SK-N-MC (cell line): Measurements from ENCODE around the gene OBSCN.

Experiments used
- DNase-seq: peaks from one replicate; pipeline ENCODE4 v3.0.0-alpha.2; 2011; ENCODE audit warnings: low read depth, low spot score
- H3K27ac ChIP-seq: fragments of 200-600 bp; sonication (generic); 2 replicates; pipeline ENCODE4 v1.5.1; 2016; ENCODE audit warnings: mixed run types
- H3K36me3 ChIP-seq: fragments of 200-600 bp; sonication (generic); 2 replicates; pipeline ENCODE4 v1.6.1; 2017; ENCODE audit warnings: antibody characterized with exemption, low read length, mixed read lengths; ENCODE audit not compliant: insufficient read depth
- H3K4me3 ChIP-seq: fragments of 200-600 bp; sonication (generic); 2 replicates; pipeline ENCODE4 v1.5.1; 2016
- H3K9ac ChIP-seq: fragments of 200-600 bp; sonication (generic); 2 replicates; pipeline ENCODE4 v1.8.0; 2017; ENCODE audit warnings: mixed run types, mixed read lengths; ENCODE audit not compliant: insufficient read length
- H3K9me3 ChIP-seq: fragments of 200-600 bp; sonication (generic); 2 replicates; pipeline ENCODE4 v1.6.1; 2017; ENCODE audit warnings: low read depth, mild to moderate bottlenecking, antibody characterized with exemption, low read length, moderate library complexity, mixed read lengths
- EZH2 ChIP-seq: fragments of 200-600 bp; sonication (generic); IDR thresholded peaks from one replicate; pipeline ENCODE4 v1.6.1; 2017; ENCODE audit warnings: antibody characterized with exemption
- FOXP2 ChIP-seq: optimal IDR thresholded peaks from 2 replicates; pipeline ENCODE3; 2011; ENCODE audit warnings: mild to moderate bottlenecking, moderate library complexity; ENCODE audit not compliant: insufficient read depth; ENCODE audit errors: extremely low read length, control extremely low read depth
- POLR2AphosphoS5 ChIP-seq: IDR thresholded peaks from 2 replicates; pipeline ENCODE4 v1.6.1; 2012; ENCODE audit warnings: mild to moderate bottlenecking, low read depth, low read length, borderline replicate concordance

OBSCN gene

DNA sequence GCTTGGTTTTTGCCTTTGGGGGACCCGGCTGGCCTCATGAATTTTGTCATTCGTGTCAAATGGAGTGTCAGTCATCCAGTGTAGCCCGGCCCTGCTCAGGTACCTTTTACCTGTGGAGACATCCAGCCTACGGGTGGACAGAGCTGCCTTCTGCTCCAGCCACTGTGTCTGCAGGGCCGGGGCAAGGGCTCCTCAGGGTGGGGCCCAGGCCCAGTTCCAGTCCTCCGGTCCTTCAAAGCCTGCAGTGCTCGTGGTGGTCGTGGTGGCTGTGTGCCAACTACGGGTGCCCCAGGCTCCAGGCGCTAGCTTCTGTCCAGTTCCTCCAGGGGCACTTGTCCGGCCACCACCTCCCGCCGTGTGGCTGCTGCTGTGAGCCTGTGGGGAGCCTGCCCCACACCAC is 144.0 kb downstream of the OBSCN start:
- H3K9ac ChIP-seq: no peak overlapping the region
- no peaks in the 10 kb centered on the region for H3K36me3 ChIP-seq
- no peak for TF ChIP-seq FOXP2
- no peak for TF ChIP-seq POLR2AphosphoS5
- TF ChIP-seq EZH2: no peak
- H3K4me3 ChIP-seq: no peak overlapping the region
- H3K9me3 ChIP-seq: no peaks in the 10 kb centered on the region
- DNase-seq: no peak
- no peak overlapping the region for H3K27ac ChIP-seq

DNA sequence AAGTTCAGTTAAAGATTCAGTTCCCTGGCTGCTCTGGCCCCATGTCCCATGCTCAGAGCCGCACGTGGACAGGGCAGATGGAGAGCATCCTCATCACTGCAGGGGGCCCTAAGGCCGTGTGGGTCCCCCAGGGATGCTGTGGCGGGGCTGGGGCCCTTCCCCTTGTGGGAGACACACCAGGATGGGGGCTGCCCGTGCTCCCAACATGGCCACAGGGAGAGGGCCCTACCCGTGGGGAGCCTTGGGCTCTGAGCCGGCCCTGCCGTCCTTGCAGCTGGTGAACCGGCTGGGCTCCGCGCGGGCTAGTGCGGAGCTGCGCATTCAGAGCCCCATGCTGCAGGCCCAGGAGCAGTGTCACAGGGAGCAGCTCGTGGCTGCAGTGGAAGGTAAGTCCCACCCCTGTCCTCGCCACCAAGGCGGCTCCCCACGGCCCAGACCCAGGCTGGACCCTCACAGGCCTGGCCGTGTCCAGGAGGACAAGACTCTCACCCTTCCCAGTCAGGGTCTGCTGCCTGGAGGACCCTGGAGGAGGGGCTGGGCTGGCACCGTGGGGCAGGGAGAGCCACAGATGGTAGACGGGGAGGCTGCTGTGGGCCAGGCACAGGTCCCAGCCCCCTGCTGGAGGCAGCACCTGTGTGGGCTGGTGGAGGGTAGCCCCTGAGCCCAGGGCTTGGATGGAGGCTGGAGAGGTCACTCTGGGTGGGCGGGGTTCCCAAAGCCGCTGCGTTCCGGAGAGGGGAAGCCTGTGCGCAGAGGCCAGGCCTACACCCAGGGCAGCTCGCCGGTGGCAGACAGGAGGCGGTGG is 145.0 kb downstream of the OBSCN start:
- H3K9me3 ChIP-seq: no peaks in the 10 kb centered on the region
- TF ChIP-seq FOXP2 (no peak), EZH2 (no peak), POLR2AphosphoS5 (no peak)
- H3K4me3 ChIP-seq: no peak overlapping the region
- no peak for DNase-seq
- H3K9ac ChIP-seq: no peak overlapping the region
- H3K36me3 ChIP-seq: no peaks in the 10 kb centered on the region
- H3K27ac ChIP-seq: no peak overlapping the region

DNA sequence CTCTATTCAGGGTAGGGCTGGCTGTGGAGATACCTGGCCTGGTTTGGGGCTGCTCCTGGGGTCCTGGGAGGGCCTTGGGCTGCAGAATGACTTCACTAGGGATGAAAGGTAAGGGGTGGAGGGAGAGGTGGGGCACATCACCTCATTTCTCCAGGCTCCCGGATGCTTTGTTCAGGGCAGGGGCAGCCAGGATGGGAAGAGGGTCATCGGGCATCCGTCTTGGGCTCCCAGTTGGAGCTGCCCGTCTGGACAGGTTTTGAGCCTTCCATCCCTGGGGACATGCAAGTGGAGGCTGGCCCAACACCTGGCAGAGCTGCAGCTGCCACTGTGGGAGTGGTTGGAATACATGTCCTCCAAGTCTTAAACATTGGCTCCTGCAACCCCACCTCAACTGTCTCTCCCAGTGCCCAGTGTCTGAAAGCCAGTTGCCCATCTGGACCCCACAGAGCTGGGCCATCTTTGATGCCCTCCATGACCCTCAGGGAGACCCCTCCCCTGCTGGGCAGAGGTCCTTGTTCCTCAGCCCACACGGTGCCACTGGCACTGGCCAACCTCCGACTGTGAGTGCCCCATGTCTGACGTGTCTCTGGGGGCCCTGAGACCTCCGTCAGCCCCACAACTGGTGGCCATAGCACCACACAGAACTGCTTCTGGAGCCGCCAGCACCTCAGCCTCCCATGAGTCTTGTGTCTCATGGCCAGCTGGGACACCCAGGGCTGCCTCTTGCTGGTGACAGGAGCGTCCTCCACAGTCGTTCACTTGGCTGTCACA is 145.9 kb downstream of the OBSCN start:
- no peaks in the 10 kb centered on the region for H3K9me3 ChIP-seq
- no peak for DNase-seq
- no peak for TF ChIP-seq FOXP2

DNA sequence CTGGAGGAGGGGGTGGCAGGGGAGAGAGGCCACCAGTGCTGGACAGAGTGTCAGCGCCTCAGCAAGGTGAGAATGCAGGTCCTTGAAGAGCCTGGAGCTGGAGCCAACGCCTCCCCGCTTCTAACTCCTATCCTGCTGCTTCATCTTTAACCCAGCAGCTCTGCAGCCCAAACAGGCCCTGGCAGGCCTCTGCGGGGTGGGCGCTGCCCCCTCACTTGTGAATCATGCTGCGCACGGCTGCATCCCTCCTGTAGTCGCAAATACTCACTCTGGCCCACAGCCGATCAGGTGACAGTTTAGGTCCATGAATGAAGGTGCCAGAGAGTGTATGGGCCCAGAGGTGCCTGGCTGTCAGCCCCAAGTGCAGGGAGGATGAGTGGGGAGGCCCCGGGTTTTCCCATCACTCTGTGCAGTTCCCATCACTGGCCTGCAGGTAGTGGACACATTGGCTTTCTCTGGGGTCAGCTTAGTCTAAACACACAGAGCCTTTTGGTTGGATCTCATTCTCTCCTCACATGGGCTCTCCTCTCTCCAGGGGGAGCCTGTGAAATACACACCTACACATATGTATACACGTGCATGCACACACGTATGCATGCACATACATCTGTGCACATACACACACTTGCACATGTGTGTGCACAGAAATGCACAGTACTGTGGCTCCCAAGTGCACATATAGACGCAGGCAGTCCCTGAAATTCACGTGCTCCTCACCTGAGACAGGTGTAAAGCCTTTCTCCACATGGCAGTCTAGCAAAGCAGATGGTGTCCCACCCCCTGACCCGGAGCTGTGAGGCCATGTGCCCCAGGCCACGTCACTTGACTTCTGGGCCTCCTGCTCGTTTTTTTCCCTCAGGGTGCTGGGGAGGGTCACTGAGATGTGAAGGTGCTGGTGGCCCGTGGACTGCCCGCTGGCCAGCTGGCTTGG is 146.8 kb downstream of the OBSCN start:
- DNase-seq: no peak
- Histone ChIP-seq H3K4me3 (no peak overlapping the region), H3K9ac (no peak overlapping the region), H3K36me3 (no peaks in the 10 kb centered on the region), H3K9me3 (no peaks in the 10 kb centered on the region), H3K27ac (no peak overlapping the region)
- TF ChIP-seq EZH2 (no peak), FOXP2 (no peak), POLR2AphosphoS5 (no peak)

More for the DNA sequence above, 145.9 kb downstream of the OBSCN start:
- Histone ChIP-seq H3K9ac (no peak overlapping the region), H3K36me3 (no peaks in the 10 kb centered on the region), H3K4me3 (no peak overlapping the region), H3K27ac (no peak overlapping the region)

DNA sequence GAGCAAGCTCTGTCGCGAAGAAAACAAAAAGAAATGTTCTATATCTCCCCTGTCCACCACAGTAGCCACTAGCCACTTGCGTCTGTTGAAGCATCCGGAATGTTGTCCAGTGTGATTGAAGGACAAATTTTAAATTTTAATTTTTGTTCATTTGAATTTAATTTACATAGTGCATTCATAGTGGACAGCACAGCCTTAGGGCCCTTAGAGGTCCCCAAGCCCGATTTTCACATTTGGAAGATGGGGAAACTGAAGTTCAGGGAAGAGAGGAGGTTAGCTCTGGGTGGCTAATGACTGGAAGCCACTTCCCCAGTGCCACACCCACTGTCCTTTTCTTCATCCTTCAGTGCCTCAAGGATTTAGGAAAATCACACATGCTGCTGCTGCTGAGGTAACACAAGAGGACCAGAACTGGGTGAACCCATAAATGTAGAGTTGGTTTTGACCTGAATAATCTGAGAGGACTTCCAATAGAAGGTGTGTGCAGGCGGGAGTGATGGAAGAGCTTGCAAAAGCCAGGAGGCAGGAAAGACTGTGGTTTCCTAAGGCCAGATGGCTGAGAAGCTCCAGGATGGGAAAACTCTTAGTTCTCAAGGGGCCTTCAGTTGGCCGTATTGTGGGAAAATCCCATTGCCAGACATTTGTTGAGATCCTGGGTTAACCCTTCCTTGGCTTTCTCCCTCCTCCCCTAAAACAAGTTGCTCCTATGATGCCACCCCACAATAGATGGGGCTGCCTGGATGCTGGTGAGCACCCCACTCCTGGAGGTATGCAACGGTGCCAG is 149.2 kb downstream of the OBSCN start:
- H3K9ac ChIP-seq: no peak overlapping the region
- no peak overlapping the region for H3K27ac ChIP-seq
- H3K4me3 ChIP-seq: no peak overlapping the region
- H3K36me3 ChIP-seq: no peaks in the 10 kb centered on the region
- H3K9me3 ChIP-seq: no peaks in the 10 kb centered on the region
- DNase-seq: no peak
- TF ChIP-seq FOXP2 (no peak), EZH2 (no peak), POLR2AphosphoS5 (no peak)

DNA sequence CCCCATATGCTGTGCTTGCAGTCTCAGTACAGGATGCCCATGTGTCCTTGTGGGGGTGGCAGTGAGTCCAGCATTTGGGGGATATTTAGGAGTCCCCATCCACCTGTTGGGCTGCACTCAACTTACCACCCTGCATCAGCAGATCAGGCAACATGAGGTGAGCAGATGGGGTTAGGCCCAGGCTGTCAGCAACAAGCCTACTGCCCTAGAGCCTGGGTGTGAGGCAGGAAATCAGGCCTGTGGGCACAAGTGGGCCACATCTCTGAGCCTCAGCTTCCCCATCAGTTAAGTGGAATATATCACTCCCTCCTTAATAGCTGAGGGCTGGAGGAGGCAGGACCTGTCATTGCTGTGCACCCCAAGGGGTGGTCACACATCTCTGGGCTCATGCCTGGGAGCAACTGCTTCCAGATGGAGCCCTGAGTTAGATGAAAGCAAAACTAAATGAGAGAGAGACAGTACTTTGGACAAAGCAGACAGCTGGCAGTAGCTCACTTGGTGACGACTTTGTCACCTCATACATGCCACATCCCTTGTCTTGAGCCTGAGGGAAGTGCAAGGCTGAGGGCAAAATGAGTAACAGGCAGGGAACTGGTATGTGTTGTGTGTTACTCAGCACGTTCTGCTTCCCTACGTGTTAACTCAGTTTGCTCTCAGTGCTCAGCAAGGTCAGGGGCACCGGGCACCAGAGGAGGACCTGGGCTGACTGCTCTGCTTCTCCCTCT is 150.4 kb downstream of the OBSCN start:
- Histone ChIP-seq H3K27ac (no peak overlapping the region), H3K4me3 (no peak overlapping the region), H3K9me3 (no peaks in the 10 kb centered on the region), H3K9ac (no peak overlapping the region), H3K36me3 (no peaks in the 10 kb centered on the region)
- no peak for DNase-seq
- TF ChIP-seq FOXP2 (no peak), EZH2 (no peak), POLR2AphosphoS5 (no peak)

DNA sequence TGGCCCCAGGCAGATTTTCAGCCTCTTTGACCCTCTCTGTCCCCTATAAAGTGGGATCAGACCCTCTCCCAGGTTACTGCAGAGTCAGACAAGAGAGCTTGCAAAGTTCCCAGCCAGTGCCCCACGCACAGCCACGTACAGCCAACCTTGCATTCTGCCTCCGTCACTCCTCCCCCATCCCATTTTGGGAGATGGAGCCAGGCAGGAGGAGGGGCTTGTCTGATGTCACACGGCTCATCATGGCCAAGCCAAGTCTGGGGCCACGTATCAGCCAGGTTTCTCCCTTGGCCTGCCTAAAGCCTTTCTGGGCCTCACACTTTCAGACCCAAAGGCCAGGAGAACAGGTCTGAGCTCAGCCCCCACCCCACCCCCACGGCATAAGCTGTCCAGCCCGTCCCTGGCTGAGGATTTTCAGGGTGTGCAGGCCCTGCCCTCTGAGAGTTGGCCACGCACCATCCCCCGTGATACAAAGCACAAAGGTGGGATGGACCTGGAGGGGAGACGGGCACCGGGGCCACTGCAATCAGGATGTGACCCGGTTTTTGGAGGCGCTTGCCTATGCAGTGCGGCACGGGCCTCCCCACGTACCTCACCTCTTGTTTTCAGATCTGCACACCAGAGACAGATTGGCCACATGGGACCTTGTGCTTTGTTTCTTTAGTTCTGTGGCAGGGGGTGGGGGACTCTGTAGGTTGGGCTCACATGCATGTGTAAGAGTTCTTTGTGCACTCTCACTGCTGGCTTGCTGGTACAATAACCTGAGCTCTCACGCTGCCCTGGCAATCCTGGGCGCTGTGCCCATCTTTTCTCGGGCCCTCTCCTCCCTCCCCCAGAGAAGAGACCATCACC is 151.1 kb downstream of the OBSCN start:
- Histone ChIP-seq H3K36me3 (no peaks in the 10 kb centered on the region), H3K27ac (no peak overlapping the region), H3K4me3 (no peak overlapping the region), H3K9me3 (no peaks in the 10 kb centered on the region), H3K9ac (no peak overlapping the region)
- TF ChIP-seq EZH2: no peak
- no peak for TF ChIP-seq POLR2AphosphoS5
- no peak for TF ChIP-seq FOXP2
- DNase-seq: no peak
